GM06990 (cell line): Measurements from ENCODE around the gene UGGT2.

ENCODE experiments used
- DNase-seq: peaks from one replicate; pipeline ENCODE4 v3.0.0-alpha.2; 2011; ENCODE audit not compliant: insufficient read length; ENCODE audit errors: extremely low read depth
- H3K27me3 ChIP-seq: replicated peaks from 2 replicates; pipeline ENCODE4 v1.6.0; 2011; ENCODE audit warnings: low read length; ENCODE audit not compliant: control insufficient read depth, insufficient read depth
- H3K36me3 ChIP-seq: 2 replicates; pipeline ENCODE4 v1.5.1; 2011; ENCODE audit warnings: low read length; ENCODE audit not compliant: control insufficient read depth, insufficient read depth
- H3K4me3 ChIP-seq: replicated peaks from 2 replicates; pipeline ENCODE4 v1.5.1; 2011; ENCODE audit warnings: low read depth, mild to moderate bottlenecking, control low read depth, low read length
- TF ChIP-seq, protein P1 (sequence below): IDR thresholded peaks from 2 replicates; pipeline ENCODE4 v1.5.1; 2011; ENCODE audit warnings: low read length, control low read depth, mild to moderate bottlenecking, inconsistent platforms; ENCODE audit not compliant: insufficient read depth, poor library complexity, severe bottlenecking

Gene UGGT2, protein sequence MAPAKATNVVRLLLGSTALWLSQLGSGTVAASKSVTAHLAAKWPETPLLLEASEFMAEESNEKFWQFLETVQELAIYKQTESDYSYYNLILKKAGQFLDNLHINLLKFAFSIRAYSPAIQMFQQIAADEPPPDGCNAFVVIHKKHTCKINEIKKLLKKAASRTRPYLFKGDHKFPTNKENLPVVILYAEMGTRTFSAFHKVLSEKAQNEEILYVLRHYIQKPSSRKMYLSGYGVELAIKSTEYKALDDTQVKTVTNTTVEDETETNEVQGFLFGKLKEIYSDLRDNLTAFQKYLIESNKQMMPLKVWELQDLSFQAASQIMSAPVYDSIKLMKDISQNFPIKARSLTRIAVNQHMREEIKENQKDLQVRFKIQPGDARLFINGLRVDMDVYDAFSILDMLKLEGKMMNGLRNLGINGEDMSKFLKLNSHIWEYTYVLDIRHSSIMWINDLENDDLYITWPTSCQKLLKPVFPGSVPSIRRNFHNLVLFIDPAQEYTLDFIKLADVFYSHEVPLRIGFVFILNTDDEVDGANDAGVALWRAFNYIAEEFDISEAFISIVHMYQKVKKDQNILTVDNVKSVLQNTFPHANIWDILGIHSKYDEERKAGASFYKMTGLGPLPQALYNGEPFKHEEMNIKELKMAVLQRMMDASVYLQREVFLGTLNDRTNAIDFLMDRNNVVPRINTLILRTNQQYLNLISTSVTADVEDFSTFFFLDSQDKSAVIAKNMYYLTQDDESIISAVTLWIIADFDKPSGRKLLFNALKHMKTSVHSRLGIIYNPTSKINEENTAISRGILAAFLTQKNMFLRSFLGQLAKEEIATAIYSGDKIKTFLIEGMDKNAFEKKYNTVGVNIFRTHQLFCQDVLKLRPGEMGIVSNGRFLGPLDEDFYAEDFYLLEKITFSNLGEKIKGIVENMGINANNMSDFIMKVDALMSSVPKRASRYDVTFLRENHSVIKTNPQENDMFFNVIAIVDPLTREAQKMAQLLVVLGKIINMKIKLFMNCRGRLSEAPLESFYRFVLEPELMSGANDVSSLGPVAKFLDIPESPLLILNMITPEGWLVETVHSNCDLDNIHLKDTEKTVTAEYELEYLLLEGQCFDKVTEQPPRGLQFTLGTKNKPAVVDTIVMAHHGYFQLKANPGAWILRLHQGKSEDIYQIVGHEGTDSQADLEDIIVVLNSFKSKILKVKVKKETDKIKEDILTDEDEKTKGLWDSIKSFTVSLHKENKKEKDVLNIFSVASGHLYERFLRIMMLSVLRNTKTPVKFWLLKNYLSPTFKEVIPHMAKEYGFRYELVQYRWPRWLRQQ (N-terminal part only)

DNA sequence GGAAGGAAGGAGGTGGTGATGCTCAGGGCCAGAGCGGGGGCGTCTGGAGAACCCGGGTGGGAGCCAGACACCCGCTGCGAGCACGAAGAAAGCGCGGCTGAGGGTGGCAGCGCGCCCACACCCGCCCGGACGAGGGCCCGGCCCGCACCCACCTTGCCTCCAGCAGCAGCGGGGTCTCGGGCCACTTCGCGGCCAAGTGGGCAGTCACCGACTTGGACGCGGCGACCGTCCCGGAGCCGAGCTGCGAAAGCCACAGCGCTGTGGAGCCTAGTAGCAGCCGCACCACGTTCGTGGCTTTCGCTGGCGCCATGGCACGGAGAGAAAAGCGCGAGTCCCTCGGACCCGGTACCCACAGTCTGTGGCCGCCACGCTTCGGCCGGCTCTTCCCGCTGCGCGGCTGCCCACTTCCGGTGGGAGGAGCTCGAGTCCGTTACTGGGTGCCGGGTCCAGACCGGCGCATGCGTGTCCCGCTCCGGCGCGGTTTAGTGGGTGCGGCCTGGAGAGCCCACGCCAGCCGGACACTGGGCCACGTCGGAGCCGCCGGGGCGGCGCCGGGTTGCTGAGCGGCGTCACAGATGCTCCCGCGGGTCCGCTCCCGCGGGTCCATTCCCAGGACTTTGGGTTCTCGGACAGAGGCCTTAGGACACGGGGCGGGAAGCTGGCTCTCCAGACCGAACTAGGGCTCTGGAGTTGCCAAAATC, at the start of gene UGGT2:
TSS of gene UGGT2 (minus strand) at position 399 of the 701 bp plus-strand sequence. CDS start at position 310, 89 bp downstream.
- DNase-seq, result peak; percentile 94
- Histone ChIP-seq H3K36me3 (no peaks in the 10 kb centered on the region), H3K4me3 (peak within 1 kb of the TSS; percentile 99), H3K27me3 (no peaks in the 10 kb centered on the region; the same call in 1 of the 2 replicates)
- TF ChIP-seq, protein P1, sequence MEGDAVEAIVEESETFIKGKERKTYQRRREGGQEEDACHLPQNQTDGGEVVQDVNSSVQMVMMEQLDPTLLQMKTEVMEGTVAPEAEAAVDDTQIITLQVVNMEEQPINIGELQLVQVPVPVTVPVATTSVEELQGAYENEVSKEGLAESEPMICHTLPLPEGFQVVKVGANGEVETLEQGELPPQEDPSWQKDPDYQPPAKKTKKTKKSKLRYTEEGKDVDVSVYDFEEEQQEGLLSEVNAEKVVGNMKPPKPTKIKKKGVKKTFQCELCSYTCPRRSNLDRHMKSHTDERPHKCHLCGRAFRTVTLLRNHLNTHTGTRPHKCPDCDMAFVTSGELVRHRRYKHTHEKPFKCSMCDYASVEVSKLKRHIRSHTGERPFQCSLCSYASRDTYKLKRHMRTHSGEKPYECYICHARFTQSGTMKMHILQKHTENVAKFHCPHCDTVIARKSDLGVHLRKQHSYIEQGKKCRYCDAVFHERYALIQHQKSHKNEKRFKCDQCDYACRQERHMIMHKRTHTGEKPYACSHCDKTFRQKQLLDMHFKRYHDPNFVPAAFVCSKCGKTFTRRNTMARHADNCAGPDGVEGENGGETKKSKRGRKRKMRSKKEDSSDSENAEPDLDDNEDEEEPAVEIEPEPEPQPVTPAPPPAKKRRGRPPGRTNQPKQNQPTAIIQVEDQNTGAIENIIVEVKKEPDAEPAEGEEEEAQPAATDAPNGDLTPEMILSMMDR, result no peak

DNA sequence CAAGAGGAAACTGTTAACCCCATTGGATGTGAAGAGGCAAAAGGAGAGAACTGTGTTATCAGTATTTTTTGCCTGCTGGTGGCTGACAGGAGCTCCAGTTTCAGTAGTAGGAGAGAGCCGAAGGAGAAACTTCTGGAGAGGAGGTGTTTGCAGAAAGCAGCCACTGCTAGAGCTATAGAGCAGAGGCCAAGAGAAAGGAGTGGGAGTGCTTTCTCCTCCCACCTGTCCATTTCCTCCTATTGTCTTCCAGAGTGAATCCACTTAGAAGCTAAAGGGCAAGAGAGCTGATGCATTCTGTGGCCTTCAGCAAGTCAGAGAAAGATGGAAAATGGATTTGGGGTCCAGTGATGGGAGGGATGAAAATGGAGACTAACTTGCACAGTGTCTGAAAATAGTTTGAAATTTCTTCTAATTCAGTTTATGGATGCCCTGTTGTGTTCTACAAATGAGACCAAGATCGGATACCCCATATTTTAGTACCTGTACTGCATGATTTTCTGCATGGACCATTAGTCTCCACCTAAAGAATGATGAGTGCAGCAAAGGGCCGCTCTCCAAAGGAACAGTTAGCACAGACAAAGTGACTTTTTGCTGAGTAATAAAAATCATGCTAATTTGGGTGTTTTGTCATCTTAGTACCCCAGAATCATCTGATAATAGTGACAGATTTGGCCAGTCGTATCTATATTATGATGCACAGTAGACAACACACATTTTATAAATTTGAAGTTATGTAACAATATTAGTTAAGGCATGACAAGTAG, 47.4 kb upstream of the UGGT2 start:
- no peaks in the 10 kb centered on the region for H3K27me3 ChIP-seq
- TF ChIP-seq, protein P1, result no peak
- no peak overlapping the region for H3K4me3 ChIP-seq
- no peaks in the 10 kb centered on the region for H3K36me3 ChIP-seq
- no peak for DNase-seq

DNA sequence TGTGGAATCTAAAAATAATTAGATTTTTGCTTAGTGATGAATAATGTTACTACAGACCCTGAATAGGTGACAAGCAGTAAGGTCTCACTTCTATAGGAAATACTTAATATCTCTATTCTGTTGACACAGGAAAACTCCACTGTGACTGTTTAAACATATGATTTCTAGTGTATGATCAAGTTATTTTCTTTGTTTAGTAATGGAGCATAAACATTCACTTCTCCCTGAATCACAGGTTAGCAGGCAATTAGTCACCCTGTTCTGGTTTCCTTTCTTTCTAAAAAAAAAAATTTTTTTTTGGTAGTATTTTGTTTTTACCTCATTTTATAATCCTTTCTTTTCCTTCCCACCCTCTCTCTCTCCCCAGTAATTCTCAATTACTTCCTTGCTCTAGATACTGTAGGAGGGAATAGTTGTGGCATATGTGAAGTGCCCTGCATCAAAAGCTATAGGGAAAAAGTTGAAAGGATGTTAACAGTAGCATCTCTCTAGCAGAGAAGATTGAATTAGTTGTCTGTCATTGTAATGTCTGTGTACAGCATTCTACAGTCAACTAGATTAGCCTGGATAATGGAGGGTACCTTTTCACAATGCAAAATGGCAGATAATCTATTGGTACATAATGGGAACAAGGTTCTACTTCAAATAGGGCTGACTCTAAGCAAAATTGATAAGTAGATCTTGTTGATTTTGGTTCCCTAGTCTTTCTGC, 40.2 kb upstream of the UGGT2 start:
- Histone ChIP-seq H3K4me3 (no peak overlapping the region), H3K36me3 (no peaks in the 10 kb centered on the region), H3K27me3 (peaks cover 7% of the 10 kb centered on the region)
- TF ChIP-seq, protein P1, result no peak
- no peak for DNase-seq

DNA sequence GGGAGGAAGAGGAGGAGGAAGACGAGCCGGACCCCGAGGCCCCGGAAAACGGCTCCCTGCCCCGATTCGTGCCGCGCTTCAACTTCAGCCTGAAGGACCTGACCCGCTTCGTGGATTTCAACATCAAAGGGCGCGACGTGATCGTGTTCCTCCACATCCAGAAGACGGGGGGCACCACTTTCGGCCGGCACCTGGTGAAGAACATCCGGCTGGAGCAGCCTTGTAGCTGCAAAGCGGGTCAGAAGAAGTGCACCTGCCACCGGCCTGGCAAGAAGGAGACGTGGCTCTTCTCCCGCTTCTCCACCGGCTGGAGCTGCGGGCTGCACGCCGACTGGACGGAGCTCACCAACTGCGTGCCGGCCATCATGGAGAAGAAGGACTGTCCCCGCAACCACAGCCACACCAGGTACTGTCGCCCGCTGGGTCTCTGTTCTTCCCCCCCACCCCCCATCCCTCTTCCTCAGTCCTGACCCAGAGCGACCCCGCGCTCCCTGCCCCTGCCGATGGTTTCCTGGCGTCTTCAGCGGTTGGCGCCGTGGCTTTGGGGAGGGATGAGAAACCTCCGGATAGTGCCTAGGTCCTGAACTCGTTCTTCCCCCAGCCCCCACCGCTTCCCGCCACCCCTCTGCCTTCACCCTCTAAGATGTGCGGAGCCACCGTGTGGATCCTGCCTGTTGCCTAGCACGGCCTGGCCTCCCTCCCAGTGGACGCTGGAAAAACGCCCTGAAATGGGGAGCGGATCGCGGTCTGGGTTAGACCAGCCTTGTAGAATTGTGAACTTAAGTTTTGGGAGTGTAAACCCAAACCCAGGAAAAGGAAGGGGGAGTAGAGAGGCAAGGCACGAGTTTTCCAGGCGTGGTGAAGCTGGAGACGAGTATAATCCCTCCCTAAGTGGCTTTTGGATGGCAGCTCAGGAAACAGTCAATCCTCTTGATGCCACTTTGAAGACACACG, 38.2 kb upstream of the UGGT2 start:
- Histone ChIP-seq H3K36me3 (no peaks in the 10 kb centered on the region), H3K4me3 (0 out of 2 replicates have a peak overlapping the region, but pooled peaks have one; percentile 6), H3K27me3 (peaks cover 7% of the 10 kb centered on the region)
- peak; percentile 8 for DNase-seq
- TF ChIP-seq, protein P1, result no peak
